Left colon (tissue), 2 donors: ENCODE measurements around the gene AGAP1. TPM values are rescaled to one million over a fixed set of nuclear protein-coding genes. Genes with fewer than 3 reads are reported as not detected.

Source experiments
- ATAC-seq: fragments of 200-7000 bp; cut with Tn5 transposase; one replicate; pipeline ENCODE4 v1.9.1; 2020; ENCODE audit warnings: mild to moderate bottlenecking, moderate library complexity
- DNase-seq, 2 donors: peaks; one replicate each; pipeline ENCODE4 v3.0.0-alpha.2; 2020
- intact Hi-C, 2 donors: fragments of 100-400 bp; cut with DNase I in 1 of 2; cut with micrococcal nuclease in 1 of 2; formaldehyde crosslinking; loops; one replicate each; pipeline versions ENCODE4 v1.11.2 to v1.14.0; 2022; cut with DNase I, micrococcal nuclease
- total RNA-seq, 2 donors: library from RNA; stranded (reverse); fragmentation: NEBNext Ultra II Directional; extraction: Animal tissue kit (Norgen Biotek cat#: 25700); gene quantifications; one replicate each; pipeline ENCODE4 v1.2.1, GENCODE V29; 2021
- donor health status: DM: no; HTN: no; CAD: no.
- donor health status: DM: yes; HTN: yes; CAD: no.

Gene AGAP1
- total RNA-seq, 2 donors from 2014 or later: 61.3 to 78.5 TPM

DNA sequence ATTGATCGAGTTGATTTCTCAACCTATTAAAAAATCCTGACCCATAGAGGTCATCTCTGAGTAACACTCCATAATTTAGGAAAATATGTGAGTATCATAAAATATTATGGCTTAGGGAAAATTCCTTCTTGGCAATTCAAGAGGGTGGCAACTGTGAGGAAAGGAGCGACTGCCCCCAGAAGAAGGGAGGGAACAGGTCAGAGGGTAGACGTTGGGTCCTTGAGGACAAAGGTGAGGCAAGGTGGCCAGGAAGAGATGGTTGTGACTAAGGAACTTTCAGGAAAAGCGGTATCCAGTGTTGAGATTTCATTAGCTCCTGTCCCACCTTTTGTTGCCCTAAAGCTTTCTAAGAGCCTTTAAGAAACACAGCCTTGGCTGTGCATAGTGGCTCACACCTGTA, 10.5 kb upstream of the AGAP1 start:
- intact Hi-C loops: no loop called here
- ATAC-seq: peak; percentile 66
- no peak for DNase-seq

DNA sequence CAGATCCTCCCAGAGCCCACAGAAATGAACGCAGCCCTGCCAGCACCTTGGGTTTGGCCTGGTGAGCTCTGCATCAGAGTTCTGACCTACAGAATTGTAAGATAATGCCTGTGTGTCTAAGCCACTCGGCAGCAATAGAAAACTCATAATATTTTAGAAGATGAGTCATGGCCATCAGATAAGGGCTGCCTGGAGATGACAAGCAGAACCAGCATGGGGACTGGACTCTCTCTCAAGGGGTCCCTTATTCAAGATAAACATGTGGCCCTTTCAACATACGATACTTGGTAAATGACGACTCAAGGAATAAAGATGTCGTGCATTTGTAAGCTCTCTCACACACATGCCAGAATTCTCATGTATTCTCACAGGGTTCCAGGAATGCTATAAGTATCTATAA, 8.5 kb upstream of the AGAP1 start:
- DNase-seq (no peak), ATAC-seq (no peak)
- intact Hi-C loops: no loop called here

DNA sequence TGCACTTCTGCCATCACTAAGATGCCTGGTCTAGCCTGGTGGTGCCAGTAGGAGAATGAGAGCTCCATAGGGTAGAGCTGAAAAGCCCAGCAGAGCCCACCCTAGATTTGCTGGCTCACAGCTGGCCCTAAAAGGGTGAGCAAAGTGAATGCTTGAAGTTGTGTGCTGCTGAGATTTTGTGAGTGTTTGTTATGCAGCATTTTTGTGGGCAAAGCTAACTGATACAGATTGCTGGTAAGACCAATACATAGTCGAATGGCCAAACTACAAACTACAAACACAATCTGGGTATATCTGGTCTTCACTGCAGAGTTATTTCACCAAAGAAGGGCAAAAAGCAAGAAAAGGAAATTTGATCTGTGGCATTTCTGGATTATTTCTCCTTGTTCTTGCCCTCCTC, 7.1 kb upstream of the AGAP1 start:
- intact Hi-C loops: no loop called here
- ATAC-seq (no peak), DNase-seq (no peak)

DNA sequence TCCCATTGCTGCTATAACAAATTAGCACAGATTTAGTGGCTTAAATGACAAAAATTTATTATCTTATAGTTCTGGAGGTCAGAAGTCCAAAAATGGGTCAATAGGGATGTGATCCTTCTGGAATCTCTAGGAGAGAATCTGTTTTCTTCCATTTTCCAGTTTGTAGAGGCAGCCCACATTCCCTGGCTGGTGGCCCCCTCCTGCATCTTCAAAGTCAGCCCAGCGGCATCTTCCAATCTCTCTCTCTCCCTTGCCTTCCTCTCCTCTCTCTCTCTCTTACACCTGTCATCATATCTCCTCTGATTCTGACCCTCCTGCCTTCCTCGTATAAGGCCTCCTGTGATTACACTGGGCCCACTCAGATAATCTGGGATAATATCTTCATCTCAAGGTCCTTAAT, 3.9 kb upstream of the AGAP1 start:
- intact Hi-C loops: loop anchor here in 1 of 2 donors (10.0 kb wide), 1 partner anchor 355 kb away; no protein-coding TSS in a partner anchor
- DNase-seq (no peak), ATAC-seq (no peak)

DNA sequence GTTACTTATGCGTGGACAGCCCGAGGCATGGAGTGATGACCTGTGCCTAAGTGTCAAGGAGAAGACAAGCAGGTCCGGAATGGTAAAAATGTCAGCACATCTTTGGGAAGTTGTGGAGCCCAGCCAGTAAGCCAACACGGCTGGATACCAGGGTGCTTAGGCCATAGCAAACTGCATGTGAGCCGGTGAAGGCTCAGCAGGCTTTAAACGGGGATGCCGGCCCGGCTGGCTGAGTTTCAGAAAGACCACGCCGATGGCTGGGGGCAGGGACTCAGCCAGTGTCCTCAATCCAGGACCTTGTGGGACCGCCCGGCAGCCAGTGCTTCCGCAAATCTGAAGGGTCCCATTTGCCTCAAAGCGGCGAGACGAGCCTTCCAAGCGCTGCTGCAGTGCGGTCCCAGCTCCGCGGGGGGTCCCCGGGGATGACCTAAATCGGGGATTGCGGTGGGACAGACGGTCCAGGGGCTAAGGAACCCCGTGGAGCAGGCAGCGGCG, 946 bp upstream of the AGAP1 start:
- DNase-seq (no peak), ATAC-seq (no peak)
- intact Hi-C loops: loop anchor here in 1 of 2 donors (10.0 kb wide), 1 partner anchor 358 kb away; no protein-coding TSS in a partner anchor

DNA sequence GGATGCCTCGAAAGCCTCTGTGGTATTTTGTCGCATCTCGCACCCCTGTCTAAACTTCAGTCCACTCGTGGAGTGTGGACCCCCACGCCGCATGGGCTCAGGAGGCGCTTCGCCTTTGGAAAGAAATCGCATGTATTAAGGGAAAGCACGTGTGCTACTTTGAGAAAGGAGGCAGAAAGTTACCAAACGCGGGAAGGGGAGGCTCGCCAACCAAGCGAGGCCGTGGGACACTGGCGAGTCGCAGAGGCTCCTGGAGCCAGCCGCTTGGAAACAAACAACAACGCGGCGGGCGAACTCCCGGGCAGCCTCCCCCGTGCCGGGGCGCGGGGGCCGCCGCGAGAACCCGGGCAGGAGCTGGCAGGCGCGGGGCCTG, 455 bp upstream of the AGAP1 start:
- DNase-seq: no peak
- intact Hi-C loops: loop anchor here in 1 of 2 donors (10.0 kb wide), 1 partner anchor 359 kb away; no protein-coding TSS in a partner anchor
- ATAC-seq: peak; percentile 33

DNA sequence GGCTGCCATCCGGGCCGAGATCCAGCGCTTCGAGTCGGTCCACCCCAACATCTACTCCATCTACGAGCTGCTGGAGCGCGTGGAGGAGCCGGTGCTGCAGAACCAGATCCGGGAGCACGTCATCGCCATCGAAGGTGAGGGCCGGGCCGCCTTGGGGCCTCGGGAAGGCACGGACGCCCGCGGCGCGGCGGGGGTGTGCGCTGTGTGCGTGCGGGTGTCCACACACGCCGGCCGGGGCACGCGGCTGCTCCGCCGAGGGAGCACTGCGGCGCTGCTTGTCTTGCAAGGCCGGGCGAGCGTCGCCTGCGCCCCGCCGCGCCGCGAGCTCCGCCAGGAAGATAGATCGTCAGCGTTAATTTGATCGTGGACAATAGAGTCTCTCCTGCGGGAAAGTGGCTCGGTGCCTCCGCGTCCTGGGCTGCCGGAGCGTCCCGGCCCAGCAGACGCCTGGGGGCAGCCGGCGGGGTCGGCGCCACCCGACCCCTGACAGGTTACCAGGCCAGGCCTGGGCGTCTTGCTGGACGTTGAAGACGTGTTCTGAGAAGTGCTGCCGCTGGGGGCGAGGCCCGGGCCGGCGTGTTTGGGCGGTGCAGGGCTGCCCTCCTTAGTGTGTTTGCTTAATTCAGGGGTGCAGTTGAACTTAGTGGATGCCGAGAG, 1.0 kb downstream of the AGAP1 start:
- DNase-seq: peak in 1 of 2 donors; percentile 54
- ATAC-seq: peak; percentile 35
- intact Hi-C loops: loop anchor here in 1 of 2 donors (10.0 kb wide), 1 partner anchor 360 kb away; no protein-coding TSS in a partner anchor

DNA sequence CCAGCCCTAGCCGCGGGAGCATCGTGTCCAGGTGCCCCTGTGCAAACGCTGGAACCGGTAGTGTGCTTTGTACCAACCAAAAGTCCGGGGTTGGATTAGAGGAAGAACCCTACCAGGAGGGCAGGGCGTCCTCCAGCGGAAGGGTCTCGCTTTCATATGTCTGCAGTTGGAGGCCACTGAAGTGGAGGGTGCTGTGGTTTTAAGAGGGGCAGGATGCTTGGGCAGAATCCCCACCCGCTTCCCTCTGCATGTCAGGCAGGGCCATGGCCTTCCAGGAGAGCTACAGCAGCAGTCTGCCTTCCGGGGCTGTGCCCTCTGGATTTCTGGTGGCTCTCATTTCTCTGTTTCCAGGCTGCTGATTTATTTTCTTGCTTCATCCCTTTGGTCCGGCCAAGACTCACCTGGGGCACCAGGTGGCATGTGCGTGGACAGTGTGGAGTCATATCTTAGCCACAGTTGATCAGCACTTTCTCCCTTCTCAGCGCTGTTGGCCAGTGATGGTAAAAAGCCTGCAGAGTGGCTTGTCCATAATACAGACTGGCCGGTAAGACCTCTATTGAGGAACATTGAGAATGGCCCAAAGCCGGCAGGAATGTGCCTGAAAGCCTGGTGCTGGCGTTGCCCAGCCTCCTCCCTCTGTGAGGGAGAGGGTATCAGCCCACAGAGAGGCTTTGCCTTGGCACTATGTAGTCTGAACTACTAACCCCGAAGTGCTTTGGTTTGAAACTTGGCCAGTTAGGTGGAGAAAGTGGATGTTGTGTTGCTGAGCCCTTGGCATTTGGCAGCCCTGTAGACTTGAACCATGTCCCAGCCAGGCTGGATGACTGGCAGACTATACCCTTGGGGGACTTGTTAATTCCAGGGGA, 1.8 kb downstream of the AGAP1 start:
- intact Hi-C loops: loop anchor here in 1 of 2 donors (10.0 kb wide), 1 partner anchor 361 kb away; no protein-coding TSS in a partner anchor
- DNase-seq (no peak), ATAC-seq (peak; percentile 21)

DNA sequence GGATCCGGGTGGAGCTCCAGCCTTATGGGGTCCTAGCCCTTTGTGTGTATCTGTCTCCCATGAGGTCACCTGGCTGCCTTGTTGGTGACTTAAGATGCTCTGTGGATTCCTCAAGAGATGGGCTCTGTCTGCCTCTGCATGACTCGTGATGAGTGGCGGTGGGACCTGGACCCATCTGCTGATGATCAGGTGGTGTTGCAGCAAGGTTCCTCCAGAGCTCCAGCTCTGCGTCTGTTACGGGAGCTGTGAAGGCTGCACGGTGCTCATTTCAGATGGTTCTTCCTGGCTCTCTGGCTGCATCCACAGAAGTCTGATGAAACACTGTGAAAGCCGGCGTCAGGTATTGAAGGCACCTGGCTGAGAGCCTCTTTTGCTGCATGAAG, 2.4 kb downstream of the AGAP1 start:
- ATAC-seq (no peak), DNase-seq (no peak)
- intact Hi-C loops: loop anchor here in 1 of 2 donors (10.0 kb wide), 1 partner anchor 361 kb away; no protein-coding TSS in a partner anchor

DNA sequence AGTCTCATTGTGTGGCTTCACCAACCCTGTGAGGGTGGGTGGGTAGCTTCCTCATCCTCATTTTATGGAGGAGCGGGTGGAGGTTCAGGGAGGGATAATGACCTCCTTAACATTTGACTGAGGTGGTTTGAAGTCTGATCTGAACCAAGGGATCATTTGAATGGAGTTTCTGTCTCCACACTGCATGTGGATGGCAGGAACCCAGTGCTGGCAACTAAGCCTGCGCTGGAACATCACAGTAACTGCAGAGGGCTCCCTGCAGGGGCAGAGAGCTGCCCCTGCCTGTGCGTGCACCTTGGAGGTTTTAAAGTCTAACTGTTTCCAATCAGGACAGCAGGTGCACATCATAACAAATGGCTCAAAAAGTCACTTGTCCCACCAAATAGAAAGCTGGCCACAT, 3.3 kb downstream of the AGAP1 start:
- no peak for DNase-seq
- intact Hi-C loops: loop anchor here in 1 of 2 donors (10.0 kb wide), 1 partner anchor 362 kb away; no protein-coding TSS in a partner anchor
- ATAC-seq: no peak

DNA sequence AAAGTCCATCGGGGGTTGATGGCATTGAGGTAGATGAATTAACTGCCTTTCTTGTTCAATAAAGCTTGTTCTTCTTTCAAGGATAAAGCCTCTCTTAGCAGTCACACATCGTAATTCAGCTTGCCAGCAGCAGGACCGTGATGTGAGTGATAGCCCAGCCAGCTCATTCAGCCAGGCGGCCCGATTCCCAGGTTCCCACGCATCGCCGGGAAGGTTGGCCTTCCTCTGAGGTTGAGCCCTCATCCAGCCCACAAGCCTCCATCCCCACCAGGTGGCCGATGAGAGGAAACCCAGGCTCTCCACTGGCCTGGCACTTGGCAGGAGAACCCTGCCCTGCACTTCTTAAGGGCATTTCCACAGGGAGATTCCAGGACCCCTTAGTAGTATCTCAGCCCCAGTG, 4.7 kb downstream of the AGAP1 start:
- intact Hi-C loops: loop anchor here in 1 of 2 donors (10.0 kb wide), 1 partner anchor 364 kb away; no protein-coding TSS in a partner anchor
- ATAC-seq: no peak
- no peak for DNase-seq

DNA sequence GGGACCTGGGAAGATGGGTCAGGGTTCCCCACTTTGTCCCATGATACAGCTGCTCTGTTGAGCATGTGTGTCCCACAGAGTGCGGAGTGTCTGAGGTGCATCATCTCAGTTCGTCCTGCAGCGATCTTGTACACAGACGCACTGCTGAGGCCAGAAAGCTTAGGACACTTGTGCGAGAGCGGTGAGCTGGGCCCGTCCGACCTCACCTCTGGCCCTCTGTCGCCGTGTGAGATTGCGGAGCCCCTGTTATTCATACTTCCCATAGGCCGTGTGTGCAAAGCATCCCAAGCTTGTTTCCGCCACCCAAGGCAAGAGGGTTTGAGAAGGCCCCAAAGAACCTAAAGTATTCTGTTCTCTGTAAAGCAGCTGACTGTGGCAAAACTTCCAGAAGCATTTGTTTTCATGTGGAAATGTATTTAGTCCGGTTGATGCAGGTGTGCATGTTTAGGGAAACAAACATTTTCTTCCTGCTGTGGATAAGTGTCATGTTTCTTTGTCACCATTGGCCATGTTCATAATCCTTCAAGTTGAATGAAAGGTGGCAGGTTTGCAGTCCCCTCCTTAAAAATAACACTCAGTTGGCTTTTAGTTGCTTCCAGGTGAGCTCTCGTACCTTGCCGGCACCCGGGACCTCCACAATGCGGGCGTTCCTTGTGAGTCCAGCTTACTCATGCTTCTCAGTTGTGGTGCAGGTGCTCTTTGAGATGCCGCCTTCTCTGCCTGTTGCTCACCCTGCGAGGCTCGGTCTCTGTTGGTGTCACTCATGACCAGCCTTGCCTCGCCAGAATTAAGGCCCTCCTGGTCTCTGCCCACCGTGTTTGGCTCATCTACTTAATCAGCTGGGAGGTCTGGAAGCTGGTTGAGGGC, 5.3 kb downstream of the AGAP1 start:
- intact Hi-C loops: loop anchor here in 1 of 2 donors (10.0 kb wide), 1 partner anchor 364 kb away; no protein-coding TSS in a partner anchor
- ATAC-seq (no peak), DNase-seq (no peak)

DNA sequence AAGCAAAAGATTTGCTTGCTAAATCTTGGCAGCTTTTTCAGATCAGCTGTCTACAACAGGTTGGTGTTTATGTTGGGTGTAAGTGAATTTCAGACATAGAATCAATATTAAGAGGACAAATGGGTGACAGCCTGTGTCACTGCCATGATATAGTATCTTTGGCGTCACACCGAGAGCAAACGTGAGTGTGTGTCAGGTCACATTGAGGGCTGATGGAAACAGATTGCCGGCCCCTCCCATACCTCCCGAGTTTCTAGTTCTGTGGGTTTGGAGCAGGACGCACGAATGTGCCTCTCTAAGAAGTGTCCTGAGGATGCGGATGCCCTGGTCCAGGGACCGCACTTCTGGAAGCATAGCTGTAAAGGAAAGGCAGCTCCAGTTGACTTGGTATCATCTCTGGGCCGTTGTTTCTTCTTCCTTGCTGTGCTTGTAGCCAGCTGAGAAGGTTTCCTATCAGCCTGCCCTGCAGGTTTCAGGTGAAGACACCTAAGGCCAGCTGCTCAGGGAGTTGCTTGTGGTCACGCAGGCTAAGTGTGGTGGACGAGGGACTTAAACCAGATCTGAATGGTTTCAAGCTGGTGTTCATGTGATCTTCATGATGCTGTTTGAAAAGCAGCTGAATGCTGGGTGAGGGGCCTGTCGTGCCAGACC, 6.4 kb downstream of the AGAP1 start:
- DNase-seq (no peak), ATAC-seq (no peak)
- intact Hi-C loops: no loop called here

DNA sequence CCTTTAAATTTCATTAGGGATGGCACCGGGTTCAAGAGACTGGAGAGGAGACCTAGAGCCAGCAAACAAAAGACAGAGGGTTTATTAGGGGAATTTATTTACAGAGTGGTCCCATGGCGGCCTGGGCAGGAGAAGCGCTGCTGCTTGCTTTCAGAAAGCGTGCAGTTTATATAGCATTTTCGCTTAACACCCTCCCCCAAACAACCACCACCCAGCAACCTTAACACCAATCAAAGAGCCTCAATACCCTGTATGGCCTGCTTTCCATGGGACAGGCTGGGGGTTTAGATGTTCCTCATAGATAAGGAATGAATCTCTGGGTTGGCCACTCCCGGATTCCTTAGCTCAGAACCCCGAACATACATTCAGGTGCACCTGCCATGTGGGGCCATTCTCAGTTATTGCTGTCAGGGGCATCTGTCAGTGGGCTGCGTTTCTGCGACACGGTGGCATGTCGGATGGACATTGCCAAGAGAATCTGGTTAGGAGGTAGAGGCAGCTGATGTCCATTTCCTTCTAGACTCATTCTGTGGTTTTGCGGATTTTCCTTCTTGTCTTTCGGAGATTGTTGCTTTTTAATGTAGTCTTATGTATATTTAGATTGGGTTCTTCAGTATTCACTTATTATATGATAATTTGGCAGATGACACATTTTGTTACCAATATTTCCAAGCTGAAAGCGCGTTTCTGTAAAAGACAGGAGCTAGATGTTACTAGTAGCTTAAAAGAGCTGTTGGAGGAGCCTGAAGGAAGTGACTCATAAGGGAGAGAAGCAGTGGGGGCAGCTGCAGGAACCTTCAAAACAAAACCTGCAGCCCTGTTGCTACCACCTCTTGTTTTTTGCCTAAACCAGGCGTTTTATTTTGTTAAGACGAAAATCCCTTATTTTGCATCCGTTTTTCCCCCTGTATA, 7.2 kb downstream of the AGAP1 start:
- DNase-seq (no peak), ATAC-seq (no peak)
- intact Hi-C loops: no loop called here

DNA sequence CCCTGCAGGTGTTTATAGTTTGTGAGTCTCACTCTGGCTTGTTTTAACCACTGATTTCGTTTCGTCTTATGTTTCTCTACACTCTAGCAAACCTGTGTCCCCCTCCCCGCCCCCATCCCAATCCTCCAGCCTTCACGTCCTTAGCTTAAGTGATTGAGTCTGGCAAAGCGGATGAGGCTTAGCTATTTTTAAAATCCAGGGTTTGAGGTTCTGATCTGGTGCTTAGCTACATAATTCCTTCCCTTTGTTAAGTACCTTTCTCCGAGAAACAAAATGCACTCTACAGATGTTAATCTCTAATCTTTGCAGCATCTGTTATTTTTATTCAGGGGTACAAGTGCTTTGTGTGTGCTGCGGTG, 7.8 kb downstream of the AGAP1 start:
- ATAC-seq: no peak
- intact Hi-C loops: no loop called here
- DNase-seq: no peak

DNA sequence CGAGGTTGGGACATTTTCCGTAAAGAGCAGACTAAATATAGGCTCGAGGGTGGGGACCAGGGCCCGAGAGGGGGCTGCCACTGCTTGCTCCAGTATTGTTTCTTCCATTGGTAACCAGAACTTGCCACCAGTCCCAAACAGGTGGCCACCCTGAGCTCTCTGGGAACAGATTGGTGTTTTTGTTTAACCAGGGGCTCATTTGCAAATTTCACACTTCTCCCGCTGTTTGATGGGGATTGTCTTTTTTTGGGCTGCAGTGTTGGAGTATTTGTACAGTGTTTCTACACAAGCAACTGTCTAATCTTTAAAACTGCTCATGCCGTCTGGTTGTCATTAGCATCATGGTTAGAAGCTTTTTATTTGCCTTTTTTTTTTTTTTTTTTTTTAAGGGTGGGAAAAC, 8.5 kb downstream of the AGAP1 start:
- ATAC-seq: no peak
- no peak for DNase-seq
- intact Hi-C loops: no loop called here

DNA sequence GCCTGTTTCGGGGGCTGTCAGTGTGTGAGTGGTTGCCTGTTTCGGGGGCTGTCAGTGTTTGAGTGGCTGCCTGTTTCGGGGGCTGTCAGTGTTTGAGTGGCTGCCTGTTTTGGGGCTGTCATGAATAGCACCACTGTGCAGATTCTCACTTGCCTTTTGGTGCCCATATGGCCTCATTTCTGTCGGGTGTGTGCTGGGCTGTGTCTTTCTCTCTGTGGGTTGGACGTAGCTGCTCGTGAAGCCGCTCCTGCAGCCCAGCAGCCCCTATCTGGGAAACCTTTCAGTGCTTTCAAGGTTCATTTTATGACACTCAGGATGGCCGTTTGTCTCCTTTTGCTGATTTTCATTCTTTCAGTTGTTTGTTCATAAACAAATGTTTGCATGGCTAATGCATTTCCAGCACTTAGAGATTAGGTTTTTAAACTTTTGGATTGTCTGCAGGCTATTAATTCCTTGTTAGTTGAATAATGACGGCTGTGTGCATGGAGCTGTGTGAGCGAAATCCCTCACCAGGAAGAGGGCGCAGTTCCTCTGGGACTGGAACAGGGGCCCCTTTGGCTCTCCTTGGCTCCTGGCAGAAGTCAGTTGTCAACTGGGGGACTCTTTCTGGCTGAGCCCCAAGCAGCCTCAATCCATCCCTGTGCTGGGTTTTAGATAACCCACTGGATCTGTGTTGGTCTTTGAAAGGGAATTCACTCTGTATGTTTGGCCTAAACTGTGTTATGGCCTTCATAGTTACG, 10.8 kb downstream of the AGAP1 start:
- DNase-seq: no peak

More for the DNA sequence above, 10.8 kb downstream of the AGAP1 start:
- intact Hi-C loops: no loop called here
- ATAC-seq: peak; percentile 18
